ENCODE data around the gene PRKAR2B.
"Not testable (repeated sequence)": the region's sequence is repeated elsewhere in the genome, so short reads cannot be mapped to it uniquely, and the experiment has no call there.

Gene PRKAR2B

GRCh38 chr7:107048783-107049418 is 4.4 kb downstream of the PRKAR2B start:
- no peak for DNase-seq (ENCODE audit: low spot score)

GRCh38 chr7:107049480-107049879 is 5.0 kb downstream of the PRKAR2B start:
- no peak for DNase-seq (ENCODE audit: low spot score)

GRCh38 chr7:107049971-107050532 is 5.5 kb downstream of the PRKAR2B start:
- no peak for DNase-seq (ENCODE audit: low spot score)

- no peak for DNase-seq (ENCODE audit: low spot score)
These were observed 6.9 kb downstream of the PRKAR2B start for GRCh38 chr7:107051376-107051775.

GRCh38 chr7:107054965-107055364 is 10.5 kb downstream of the PRKAR2B start:
- DNase-seq (ENCODE audit: low spot score), result not testable (repeated sequence)

- not testable (repeated sequence) for DNase-seq (ENCODE audit: low spot score)
These were observed 11.6 kb downstream of the PRKAR2B start for GRCh38 chr7:107056058-107056457.

- DNase-seq (ENCODE audit: low spot score), result no peak
These were observed 12.4 kb downstream of the PRKAR2B start for GRCh38 chr7:107056728-107057473.

- DNase-seq (ENCODE audit: low spot score), result no peak
These were observed 12.9 kb downstream of the PRKAR2B start for GRCh38 chr7:107057474-107057833.

GRCh38 chr7:107059468-107059867 is 15.0 kb downstream of the PRKAR2B start:
- no peak for DNase-seq (ENCODE audit: low spot score)

GRCh38 chr7:107063245-107064120 is 19.0 kb downstream of the PRKAR2B start:
- DNase-seq (ENCODE audit: low spot score), result no peak

GRCh38 chr7:107064255-107064654 is 19.8 kb downstream of the PRKAR2B start:
- no peak for DNase-seq (ENCODE audit: low spot score)

GRCh38 chr7:107065929-107066247 is 21.4 kb downstream of the PRKAR2B start:
- DNase-seq (ENCODE audit: low spot score), result no peak

- DNase-seq (ENCODE audit: low spot score), result no peak
These were observed 23.7 kb downstream of the PRKAR2B start for GRCh38 chr7:107068156-107068555.

GRCh38 chr7:107069457-107069856 is 25.0 kb downstream of the PRKAR2B start:
- no peak for DNase-seq (ENCODE audit: low spot score)

GRCh38 chr7:107070710-107071109 is 26.2 kb downstream of the PRKAR2B start:
- DNase-seq (ENCODE audit: low spot score), result no peak

GRCh38 chr7:107071129-107071528 is 26.6 kb downstream of the PRKAR2B start:
- no peak for DNase-seq (ENCODE audit: low spot score)

GRCh38 chr7:107072133-107072532 is 27.6 kb downstream of the PRKAR2B start:
- DNase-seq (ENCODE audit: low spot score), result no peak

- no peak for DNase-seq (ENCODE audit: low spot score)
These were observed 31.5 kb downstream of the PRKAR2B start for GRCh38 chr7:107075863-107076574.

- no peak for DNase-seq (ENCODE audit: low spot score)
These were observed 32.5 kb downstream of the PRKAR2B start for GRCh38 chr7:107076781-107077698.

- DNase-seq (ENCODE audit: low spot score), result no peak
These were observed 33.4 kb downstream of the PRKAR2B start for GRCh38 chr7:107077699-107078516.

All from SW480 (cell line).